ENCODE measurements around the gene STRAP. TPM values are rescaled to one million over a fixed set of nuclear protein-coding genes. Genes with fewer than 3 reads are reported as not detected.

The STRAP gene
- total RNA-seq, 2 experiments from 2014 or later: 43.1 to 107 TPM

GRCh38 chr12:15861404-15861803 is 20.8 kb upstream of the STRAP start:
- CTCF ChIA-PET (ENCODE audit: unreplicated experiment): no interaction called here
- H3K4me1 ChIP-seq (ENCODE audit: insufficient read depth, low read length, poor library complexity, severe bottlenecking): peaks cover 7% of the 10 kb centered on the region

GRCh38 chr12:15862840-15863239 is 19.3 kb upstream of the STRAP start:
- H3K79me2 ChIP-seq (ENCODE audit: insufficient read depth, low read depth, low read length): no peaks in the 10 kb centered on the region
- TF ChIP-seq CTCF (conservative IDR thresholded peaks at IDR 0.05; ENCODE audit: low read length) (no peak), EZH2phosphoT487 (IDR thresholded peaks at IDR 0.05; ENCODE audit: borderline replicate concordance, low read depth, low read length) (no peak)
- H3K9me3 ChIP-seq (ENCODE audit: low read length): no peaks in the 10 kb centered on the region
- H3K27ac ChIP-seq (ENCODE audit: low read depth, low read length, poor library complexity, severe bottlenecking): no peak overlapping the region
- no peaks in the 10 kb centered on the region for H3K36me3 ChIP-seq (ENCODE audit: insufficient read depth, low read length)
- H3K4me1 ChIP-seq (ENCODE audit: insufficient read depth, low read length, poor library complexity, severe bottlenecking): peaks cover 7% of the 10 kb centered on the region
- H3K9me2 ChIP-seq (ENCODE audit: insufficient read depth, low read length): no peaks in the 10 kb centered on the region
- H3K4me2 ChIP-seq (ENCODE audit: low read length): no peak overlapping the region
- intact Hi-C loops (cut with micrococcal nuclease; ENCODE audit: unreplicated experiment): no loop called here
- BruUV-seq (replicated peaks): no TSS peak
- no peak overlapping the region for H2AFZ ChIP-seq (ENCODE audit: low read length)
- DNase-seq (ENCODE audit: low spot score): no peak
- ChIA-PET CTCF (ENCODE audit: unreplicated experiment) (no interaction called here), POLR2A (interaction anchor here (1.1 kb wide), 1 partner anchor 297 kb away, joined by 3 read pairs; no protein-coding TSS in a partner anchor)
- no peak overlapping the region for H3K4me3 ChIP-seq (ENCODE audit: low read depth, low read length, poor library complexity, severe bottlenecking)
- H4K20me1 ChIP-seq (ENCODE audit: insufficient read depth, low read length): no peaks in the 10 kb centered on the region

More at GRCh38 chr12:15861404-15861803, 20.8 kb upstream of the STRAP start:
- Histone ChIP-seq H3K4me2 (ENCODE audit: low read length) (no peak overlapping the region), H3K4me3 (ENCODE audit: low read depth, low read length, poor library complexity, severe bottlenecking) (no peak overlapping the region), H3K27ac (ENCODE audit: low read depth, low read length, poor library complexity, severe bottlenecking) (no peak overlapping the region), H3K9me3 (ENCODE audit: low read length) (no peaks in the 10 kb centered on the region), H3K9me2 (ENCODE audit: insufficient read depth, low read length) (no peaks in the 10 kb centered on the region), H2AFZ (ENCODE audit: low read length) (no peak overlapping the region), H3K36me3 (ENCODE audit: insufficient read depth, low read length) (no peaks in the 10 kb centered on the region), H4K20me1 (ENCODE audit: insufficient read depth, low read length) (no peaks in the 10 kb centered on the region), H3K79me2 (ENCODE audit: insufficient read depth, low read depth, low read length) (no peaks in the 10 kb centered on the region)
- intact Hi-C loops (cut with micrococcal nuclease; ENCODE audit: unreplicated experiment): no loop called here
- POLR2A ChIA-PET: interaction anchor here (1.2 kb wide), 1 partner anchor 21 kb away, joined by 3 read pairs; no protein-coding TSS in a partner anchor
- TF ChIP-seq CTCF (conservative IDR thresholded peaks at IDR 0.05; ENCODE audit: low read length): no peak
- no peak for TF ChIP-seq EZH2phosphoT487 (IDR thresholded peaks at IDR 0.05; ENCODE audit: borderline replicate concordance, low read depth, low read length)
- BruUV-seq (replicated peaks): no TSS peak
- DNase-seq (ENCODE audit: low spot score): no peak

- no peak for DNase-seq (ENCODE audit: low spot score)
- Histone ChIP-seq H3K4me2 (ENCODE audit: low read length) (no peak overlapping the region), H2AFZ (ENCODE audit: low read length) (no peak overlapping the region), H3K79me2 (ENCODE audit: insufficient read depth, low read depth, low read length) (no peaks in the 10 kb centered on the region), H3K9me2 (ENCODE audit: insufficient read depth, low read length) (no peaks in the 10 kb centered on the region), H3K9me3 (ENCODE audit: low read length) (no peaks in the 10 kb centered on the region), H3K4me1 (ENCODE audit: insufficient read depth, low read length, poor library complexity, severe bottlenecking) (peaks cover 7% of the 10 kb centered on the region), H3K27ac (ENCODE audit: low read depth, low read length, poor library complexity, severe bottlenecking) (no peak overlapping the region), H3K36me3 (ENCODE audit: insufficient read depth, low read length) (no peaks in the 10 kb centered on the region), H4K20me1 (ENCODE audit: insufficient read depth, low read length) (no peaks in the 10 kb centered on the region), H3K4me3 (ENCODE audit: low read depth, low read length, poor library complexity, severe bottlenecking) (no peak overlapping the region)
- ChIA-PET CTCF (ENCODE audit: unreplicated experiment) (no interaction called here), POLR2A (interaction anchor here (0.6 to 1.2 kb wide), 3 partner anchors 10 to 298 kb away, joined by 3 to 5 read pairs (median 3); no protein-coding TSS in a partner anchor)
- TF ChIP-seq EZH2phosphoT487 (IDR thresholded peaks at IDR 0.05; ENCODE audit: borderline replicate concordance, low read depth, low read length): no peak
- no peak for TF ChIP-seq CTCF (conservative IDR thresholded peaks at IDR 0.05; ENCODE audit: low read length)
- intact Hi-C loops (cut with micrococcal nuclease; ENCODE audit: unreplicated experiment): no loop called here
- no TSS peak for BruUV-seq (replicated peaks)
Measured at GRCh38 chr12:15863372-15863771, 18.8 kb upstream of the STRAP start.

Measured in OCI-LY7 (cell line).